Adrenal gland (tissue), 5 donors: ENCODE measurements around the gene IGDCC3.

Source experiments
- POLR2A ChIP-seq, 2 donors: fragments of 450-650 bp; IDR thresholded peaks; one replicate each; pipeline ENCODE4 v1.6.1; 2017; ENCODE audit warnings: antibody characterized with exemption in 2 of 2, mild to moderate bottlenecking in 2 of 2, moderate library complexity in 1 of 2
- TF ChIP-seq, protein P1 (sequence below), 6 experiments: fragments of 450-650 bp in 4 of 6; fragments of 200-600 bp in 2 of 6; sonication (generic) in 1 of 6; IDR thresholded peaks; 1 replicate in 5 of 6; 2 replicates in 1 of 6; pipeline versions ENCODE4 v1.5.1 to v1.8.0; 2016 to 2021; ENCODE audit warnings: antibody characterized with exemption in 6 of 6, mild to moderate bottlenecking in 2 of 6, moderate library complexity in 1 of 6
- donor health status: DM: no; HTN: no; CAD: no.

- TF ChIP-seq, protein P1, sequence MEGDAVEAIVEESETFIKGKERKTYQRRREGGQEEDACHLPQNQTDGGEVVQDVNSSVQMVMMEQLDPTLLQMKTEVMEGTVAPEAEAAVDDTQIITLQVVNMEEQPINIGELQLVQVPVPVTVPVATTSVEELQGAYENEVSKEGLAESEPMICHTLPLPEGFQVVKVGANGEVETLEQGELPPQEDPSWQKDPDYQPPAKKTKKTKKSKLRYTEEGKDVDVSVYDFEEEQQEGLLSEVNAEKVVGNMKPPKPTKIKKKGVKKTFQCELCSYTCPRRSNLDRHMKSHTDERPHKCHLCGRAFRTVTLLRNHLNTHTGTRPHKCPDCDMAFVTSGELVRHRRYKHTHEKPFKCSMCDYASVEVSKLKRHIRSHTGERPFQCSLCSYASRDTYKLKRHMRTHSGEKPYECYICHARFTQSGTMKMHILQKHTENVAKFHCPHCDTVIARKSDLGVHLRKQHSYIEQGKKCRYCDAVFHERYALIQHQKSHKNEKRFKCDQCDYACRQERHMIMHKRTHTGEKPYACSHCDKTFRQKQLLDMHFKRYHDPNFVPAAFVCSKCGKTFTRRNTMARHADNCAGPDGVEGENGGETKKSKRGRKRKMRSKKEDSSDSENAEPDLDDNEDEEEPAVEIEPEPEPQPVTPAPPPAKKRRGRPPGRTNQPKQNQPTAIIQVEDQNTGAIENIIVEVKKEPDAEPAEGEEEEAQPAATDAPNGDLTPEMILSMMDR (IDR thresholded peaks at IDR 0.05) = no peak
- no peak for TF ChIP-seq POLR2A (IDR thresholded peaks at IDR 0.05)
Measured at GRCh38 chr15:65377105-65377975, 462 bp downstream of the IGDCC3 start.
